Stimulated activated CD8-positive, alpha-beta memory T cell treated with anti-CD3 and anti-CD28 coated beads, Interleukin-12 subunit alpha, Interleukin-12 subunit beta, amount 100 ng/mL, for 4 hours (primary cell): Measurements from ENCODE around the gene PRKG2.
"Not testable (repeated sequence)": the region's sequence is repeated elsewhere in the genome, so short reads cannot be mapped to it uniquely, and the experiment has no call there.

ENCODE experiments used
- DNase-seq: peaks from one replicate; pipeline ENCODE4 v3.0.0-alpha.2; 2020; ENCODE audit warnings: low read depth

Gene PRKG2

DNA sequence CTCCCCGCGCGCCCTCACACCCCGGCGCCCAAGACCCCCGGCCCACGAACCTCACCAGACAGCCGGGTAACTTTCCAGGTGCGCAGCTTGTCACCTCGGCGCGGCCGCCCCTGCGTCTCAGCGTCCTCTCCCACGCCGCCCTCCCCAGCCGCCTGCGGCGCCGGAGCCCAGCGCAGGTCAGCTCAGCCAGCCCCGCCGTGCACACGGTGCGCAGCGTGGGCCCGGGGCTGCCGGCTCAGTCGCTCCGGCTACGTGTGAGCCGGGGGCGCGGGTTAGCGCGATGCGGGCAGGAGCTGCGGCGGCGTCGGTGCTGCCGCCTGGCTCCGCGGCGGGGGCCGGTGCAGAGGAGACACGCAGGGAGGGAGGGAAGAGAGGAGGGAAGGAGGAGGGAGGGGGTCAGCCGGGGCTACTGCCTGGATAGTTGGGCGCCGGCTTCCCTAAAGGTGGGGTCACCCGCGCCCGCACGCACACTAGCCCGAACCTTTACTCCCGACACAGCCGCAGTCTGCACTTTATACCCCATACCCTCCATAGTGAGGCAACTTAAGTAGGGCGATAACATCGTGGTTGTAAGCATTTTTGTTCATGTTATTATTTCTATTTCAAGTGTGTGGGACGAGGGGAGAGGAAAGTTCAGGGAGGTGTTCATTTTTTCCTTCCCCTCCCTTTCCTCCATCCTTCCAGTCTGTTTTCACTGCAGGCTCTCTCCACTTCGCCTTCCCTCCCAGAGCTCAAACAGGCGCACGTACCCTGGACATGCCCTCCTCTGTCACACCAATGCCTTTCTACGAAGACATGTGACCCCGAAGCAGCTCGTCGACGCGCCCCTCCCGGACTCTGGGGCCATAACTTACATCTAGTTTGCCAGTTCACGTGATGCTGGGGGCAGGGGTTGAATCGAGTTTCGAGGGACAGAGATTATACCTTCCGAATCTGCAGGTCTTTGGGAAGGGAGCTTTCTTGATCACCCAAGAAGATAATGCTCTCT lies at the start of gene PRKG2:
TSS of gene PRKG2 (minus strand) at position 342 of the 988 bp plus-strand sequence. CDS start 10,175 bp downstream, outside the sequence.
- DNase-seq = no peak

DNA sequence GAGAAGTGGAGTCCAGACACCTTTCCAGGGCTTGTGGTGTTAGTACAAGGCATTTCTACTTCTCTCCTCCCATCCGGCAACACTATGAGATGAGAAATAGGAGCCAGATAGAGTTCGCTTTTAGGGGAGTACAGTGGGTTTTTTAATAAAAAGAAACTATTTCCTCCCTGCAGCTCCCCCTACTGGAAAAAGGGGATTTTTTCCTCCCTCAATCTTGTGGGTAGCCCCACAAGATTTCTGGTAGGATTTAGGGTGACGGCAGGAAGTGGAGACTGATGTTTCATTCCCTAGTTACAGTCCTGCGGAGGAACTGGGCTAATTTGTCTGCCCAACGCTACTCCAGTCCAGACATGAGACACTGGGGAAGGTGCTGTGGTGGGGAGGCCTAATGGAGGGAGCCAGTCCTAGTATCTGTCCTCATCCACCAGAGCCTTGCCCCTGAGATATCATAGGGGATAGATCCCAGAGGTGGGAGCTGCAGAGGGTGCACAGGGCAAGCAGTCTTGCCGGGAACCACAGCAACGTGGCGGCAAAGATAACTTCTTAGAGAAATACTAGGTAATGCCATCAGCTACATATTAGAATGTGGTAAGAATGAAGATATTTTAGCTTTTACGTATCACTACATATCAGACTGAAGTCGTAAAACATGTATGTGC lies 45.5 kb upstream of the PRKG2 start:
- no peak for DNase-seq

- no peak for DNase-seq
These were observed 44.0 kb upstream of the PRKG2 start for GRCh38 chr4:81258841-81259550.

- no peak for DNase-seq
These were observed 42.8 kb upstream of the PRKG2 start for GRCh38 chr4:81257816-81258215.

- no peak for DNase-seq
These were observed 42.0 kb upstream of the PRKG2 start for GRCh38 chr4:81257021-81257420.

DNA sequence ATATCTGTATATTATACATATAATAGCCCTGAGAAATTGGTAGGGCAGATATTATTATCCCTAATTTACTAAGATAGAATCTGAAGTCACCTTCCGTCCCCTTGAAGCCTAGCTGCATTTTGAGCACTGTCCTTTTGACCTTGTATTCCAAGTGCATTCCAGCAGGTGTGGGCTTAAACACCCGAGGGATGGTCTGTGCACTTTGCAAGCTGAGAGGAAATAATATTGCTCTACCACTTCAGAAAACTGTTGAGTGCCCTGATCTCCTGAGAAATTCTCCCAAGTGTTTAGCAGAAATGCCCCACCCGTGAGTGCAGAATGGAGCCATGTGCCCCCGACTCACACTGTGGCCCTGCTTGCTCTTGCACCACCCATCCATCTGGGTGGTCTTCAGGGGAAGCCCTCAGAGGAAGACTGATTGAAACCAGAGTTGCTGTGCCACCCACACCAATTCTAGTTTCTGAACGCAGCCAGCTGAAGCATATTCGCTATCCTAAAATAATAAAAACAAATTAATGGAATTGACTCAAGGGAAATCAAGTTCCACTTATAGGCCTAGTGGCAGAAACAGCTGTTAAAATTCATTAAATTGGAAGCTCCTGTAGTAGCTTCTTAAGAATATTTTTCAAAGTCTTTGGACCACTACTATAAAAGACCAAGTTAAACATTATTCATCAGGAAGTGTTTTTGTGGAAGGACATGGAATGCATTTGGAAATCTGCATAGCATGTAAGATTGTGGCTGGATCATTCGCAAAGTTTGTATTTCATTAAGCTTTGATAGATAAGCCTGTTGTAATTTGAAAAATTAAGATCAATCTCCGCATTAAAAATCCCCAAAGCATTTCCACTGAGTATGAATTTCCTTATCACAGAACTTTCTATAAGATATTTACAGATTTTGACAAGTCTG lies 41.3 kb upstream of the PRKG2 start:
- no peak for DNase-seq

DNA sequence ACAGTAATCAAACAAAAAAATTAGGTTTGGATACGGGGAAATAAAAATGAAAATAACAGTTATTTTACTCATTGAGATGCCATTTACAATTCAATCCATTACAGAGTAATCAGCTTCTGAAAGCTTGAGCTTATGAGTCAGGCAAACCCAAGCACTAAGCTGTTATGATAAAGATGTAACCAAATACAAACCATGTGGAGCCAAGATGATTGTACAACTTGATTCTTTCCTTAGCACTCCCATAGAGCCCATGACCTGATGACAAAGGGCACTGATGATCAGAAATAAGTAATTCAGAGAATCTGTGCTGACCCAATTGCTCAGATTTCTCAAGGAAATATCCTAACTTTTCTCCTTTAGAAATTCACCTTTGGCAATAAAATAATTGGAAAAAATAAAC lies 40.5 kb upstream of the PRKG2 start:
- DNase-seq = no peak

GRCh38 chr4:81250430-81250829 lies 35.4 kb upstream of the PRKG2 start:
- DNase-seq = no peak

GRCh38 chr4:81245218-81246009 lies 30.4 kb upstream of the PRKG2 start:
- DNase-seq = no peak

- DNase-seq = no peak
These were observed 22.8 kb upstream of the PRKG2 start for GRCh38 chr4:81237791-81238190.

DNA sequence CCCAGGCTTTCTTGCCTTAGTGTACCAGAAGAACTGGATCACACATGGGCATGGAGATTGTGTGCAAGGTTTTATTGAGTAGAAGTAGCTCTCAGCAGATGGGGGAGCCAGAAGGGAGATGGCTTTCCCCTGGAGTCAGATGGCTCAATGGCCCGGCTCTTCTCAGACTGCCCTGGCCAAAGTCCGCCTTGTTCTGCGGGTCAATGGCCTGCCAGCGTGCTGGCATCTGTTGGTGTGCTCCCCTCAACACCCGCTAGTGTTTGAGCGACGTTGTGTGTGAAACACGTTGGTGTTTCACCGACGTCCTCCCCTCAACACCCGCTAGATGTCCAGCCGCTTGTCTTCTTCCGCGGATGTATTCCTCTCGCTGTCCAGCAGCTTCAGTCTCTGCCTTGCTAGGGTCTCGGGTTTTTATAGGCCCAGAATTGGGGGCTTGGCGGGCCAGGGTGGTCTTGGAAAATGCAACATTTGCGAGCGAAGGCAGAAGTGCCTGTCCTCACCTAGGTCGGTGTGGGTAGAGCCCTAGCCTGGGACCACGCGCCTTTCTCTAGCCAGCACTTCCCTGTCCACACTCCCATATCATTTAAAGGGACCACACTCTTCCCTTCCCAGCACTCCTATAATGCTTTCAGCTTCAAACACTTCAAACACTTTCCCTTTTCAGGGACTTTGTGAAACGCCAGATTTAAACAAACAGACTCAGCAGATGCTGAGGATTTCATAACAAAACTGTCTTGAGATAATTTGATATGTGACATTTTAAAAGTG lies 21.1 kb upstream of the PRKG2 start:
- no peak for DNase-seq

DNA sequence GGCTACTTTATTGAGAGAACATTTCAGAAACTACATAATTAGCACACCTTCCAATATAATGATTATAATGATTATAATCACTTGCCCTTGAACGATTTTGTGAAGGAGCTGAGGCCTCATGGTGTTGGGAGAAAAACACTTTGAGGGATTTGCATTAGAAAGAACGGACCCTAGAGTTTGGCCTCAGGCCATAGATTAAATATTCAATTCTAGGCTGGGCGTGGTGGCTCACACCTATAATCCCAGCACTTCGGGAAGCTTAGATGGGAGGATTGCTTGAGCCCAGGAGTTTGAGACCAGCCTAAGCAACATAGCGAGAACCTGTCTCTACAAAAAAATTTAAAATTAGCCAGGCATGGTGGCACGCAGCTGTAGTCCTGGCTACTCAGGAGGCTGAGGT lies 12.9 kb upstream of the PRKG2 start:
- DNase-seq = no peak

DNA sequence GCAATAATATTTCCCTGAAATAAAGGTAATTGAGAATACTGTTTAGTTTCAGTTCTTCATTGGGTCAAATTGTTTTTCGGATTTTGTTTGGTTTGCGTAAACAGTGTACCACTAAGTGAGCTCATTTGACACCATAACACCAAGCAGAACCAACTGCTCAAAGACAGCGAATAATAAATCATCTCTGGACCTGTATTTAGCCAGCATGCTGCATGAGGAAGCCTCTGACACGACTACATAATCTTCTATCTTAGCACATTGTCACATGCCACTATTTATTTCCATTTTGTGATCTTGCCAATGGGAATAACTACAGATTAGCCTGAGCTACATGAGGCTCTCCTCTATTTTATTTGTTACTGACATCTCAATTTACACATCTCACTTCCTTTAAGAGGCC lies 12.1 kb upstream of the PRKG2 start:
- DNase-seq = no peak

DNA sequence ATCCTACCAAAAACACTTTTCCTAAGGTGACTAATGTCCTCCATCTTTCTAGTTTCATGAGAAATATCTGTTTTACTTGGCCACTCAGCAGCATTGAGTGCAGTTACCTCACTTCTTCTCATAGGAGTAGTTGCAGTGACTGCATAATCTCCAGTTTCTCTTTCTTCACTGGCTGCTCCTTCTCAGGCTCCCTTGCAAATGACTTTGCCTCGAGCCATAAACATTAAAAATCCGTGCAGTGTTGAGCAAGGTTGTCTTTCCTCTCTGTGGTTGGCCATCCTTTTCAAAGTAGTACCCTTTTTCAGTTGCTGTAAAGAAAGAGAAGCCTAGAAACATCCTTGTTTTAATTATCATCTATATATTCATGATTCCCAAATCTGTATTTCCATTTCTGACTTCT lies 10.2 kb upstream of the PRKG2 start:
- no peak for DNase-seq

GRCh38 chr4:81222082-81222472 lies 7.1 kb upstream of the PRKG2 start:
- not testable (repeated sequence) for DNase-seq

DNA sequence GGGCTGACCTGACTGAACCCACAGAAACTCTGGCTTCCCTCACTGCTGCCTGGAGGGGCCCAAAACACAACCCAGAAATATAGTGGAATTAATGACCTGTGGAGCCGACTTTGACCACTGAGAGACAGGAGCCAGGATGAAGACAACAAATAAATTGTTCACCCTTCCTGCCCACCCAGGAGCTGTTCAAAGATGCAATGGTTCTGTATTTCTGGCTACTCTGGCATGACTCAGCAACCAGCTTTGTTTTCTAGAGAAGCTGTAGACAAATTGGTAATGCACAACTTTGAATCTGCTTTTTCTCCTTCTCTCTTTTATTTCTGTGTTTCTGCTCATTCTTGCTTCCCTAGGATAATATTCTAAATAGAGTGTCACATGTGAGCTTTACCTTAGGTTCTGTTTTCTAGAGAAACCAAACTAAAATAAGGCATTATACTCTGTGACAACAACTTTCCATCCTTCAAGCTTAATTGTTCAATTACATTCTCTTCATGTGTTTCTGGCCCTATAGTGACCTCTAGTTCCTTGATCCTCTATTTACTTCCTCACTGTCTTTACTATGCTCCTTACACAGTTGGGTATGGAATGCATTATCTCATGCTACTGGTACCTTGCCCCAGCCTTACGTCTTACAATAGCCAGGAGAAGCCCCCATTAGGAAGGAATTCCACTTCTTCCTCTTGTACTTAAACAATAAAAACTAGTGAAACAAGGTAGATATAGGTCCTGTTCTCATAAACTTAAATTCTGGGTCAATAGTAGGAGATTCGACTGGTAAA lies 6.5 kb upstream of the PRKG2 start:
- no peak for DNase-seq

GRCh38 chr4:81220271-81220670 lies 5.2 kb upstream of the PRKG2 start:
- DNase-seq = no peak

DNA sequence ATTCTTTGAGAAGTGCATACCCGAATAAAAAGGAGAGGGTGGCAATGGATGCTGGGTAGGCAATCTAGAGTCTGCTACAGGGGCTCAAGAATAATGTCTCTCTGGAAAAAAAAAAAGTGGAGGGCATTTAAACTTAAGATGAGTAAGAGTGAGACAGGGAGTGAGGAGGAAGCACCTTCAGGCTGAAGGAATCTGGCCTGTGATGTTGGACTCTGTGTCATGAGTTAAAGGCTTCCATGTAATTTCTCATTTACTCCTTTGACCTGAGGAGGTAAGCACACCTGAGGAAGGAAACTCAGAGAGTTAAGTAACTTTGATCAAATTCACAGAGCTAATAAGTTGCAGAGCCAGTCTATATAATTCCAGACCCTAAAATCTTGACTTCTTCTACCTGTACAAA lies 3.2 kb upstream of the PRKG2 start:
- no peak for DNase-seq

GRCh38 chr4:81217779-81218178 lies 2.8 kb upstream of the PRKG2 start:
- no peak for DNase-seq
